ENCODE measurements around the gene SLC44A4.

DNA sequence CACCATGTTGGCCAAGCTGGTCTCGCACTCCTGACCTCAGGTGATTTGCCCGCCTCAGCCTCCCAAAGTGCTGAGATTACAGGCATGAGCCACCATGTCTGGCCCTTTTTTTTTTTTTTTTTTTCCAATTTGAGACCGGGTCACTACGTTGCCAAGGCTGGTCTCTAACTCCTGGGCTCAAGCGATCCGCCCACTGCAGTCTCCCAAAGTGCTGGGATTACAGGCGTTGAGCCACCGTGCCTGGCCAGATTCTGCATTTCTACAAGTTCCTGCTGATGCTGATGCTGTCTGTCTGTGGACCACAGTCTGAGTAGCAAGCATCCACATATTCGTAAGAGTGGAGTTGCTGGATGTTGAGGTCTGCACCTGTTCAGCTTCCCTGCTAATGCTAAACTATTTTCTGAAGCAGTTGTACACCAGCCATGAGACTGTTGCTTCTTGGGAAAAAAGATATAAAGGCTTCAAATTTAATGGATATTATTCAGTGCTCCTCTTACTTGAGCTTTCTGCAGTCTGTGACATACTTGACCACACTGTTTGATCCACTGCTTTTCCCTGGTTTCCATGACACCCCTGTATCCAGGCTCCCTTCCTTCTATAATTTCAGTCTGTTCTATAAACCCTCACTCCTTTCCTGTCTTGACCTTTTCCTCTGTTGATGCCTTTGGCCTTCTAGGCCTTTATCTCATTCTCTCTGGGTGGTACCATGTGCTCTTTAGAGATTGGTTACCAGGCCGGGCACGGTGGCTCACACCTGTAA lies 33.2 kb upstream of the SLC44A4 start:
- TF ChIP-seq EZH2 (IDR thresholded peaks at IDR 0.05; ENCODE audit: low read depth, low read length, severe bottlenecking) (no peak), POLR2A (IDR thresholded peaks at IDR 0.05; ENCODE audit: control extremely low read depth in 1 of 2, low read depth in 2 of 2, low read length in 2 of 2) (no peak)

All from H1 (cell line).